H1 (cell line): ENCODE results near the gene PTER.

Experiments used
- KDM5A ChIP-seq: fragments of 200-600 bp; IDR thresholded peaks from 2 replicates; pipeline ENCODE4 v1.7.1; 2012; ENCODE audit warnings: mild to moderate bottlenecking, low read length, inconsistent platforms, mixed read lengths
- POLR2A ChIP-seq, 2 experiments: IDR thresholded peaks; 1 replicate in 1 of 2; 2 replicates in 1 of 2; pipeline ENCODE4 v1.6.1; 2011; ENCODE audit warnings: low read depth in 2 of 2, low read length in 2 of 2, mild to moderate bottlenecking in 2 of 2; ENCODE audit errors: control extremely low read depth in 1 of 2
- SIRT6 ChIP-seq: IDR thresholded peaks from one replicate; pipeline ENCODE4 v1.7.1; 2012; ENCODE audit warnings: low read length, inconsistent platforms
- TF ChIP-seq, protein P1 (sequence below), 3 experiments: IDR thresholded peaks; 1 replicate in 2 of 3; 2 replicates in 1 of 3; pipeline versions ENCODE4 v1.5.1 to v1.6.1; 2011; ENCODE audit warnings: low read length in 3 of 3, mild to moderate bottlenecking in 3 of 3, inconsistent platforms in 2 of 3, low read depth in 1 of 3, moderate library complexity in 1 of 3; ENCODE audit not compliant: insufficient read depth in 1 of 3; ENCODE audit errors: control extremely low read depth in 1 of 3

DNA sequence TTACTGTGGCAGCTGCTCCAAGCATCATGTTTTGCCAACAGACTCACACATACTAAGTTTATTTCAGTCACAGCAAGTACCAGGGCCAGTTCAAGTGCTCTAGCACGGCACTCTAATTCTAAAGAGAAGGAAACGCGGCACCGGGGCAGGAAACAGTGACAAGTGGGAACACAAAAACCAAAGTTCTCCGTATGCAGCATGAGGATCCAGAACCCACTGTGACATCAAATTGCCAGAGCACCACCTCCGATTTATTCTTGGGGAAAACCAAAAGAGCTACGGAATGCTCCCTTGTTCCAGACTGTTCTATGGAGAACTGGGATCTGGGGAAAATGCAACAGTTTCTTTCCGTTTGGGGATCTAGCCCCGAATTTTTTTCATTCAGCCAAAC, 448 bp upstream of the PTER start:
- TF ChIP-seq, protein P1, sequence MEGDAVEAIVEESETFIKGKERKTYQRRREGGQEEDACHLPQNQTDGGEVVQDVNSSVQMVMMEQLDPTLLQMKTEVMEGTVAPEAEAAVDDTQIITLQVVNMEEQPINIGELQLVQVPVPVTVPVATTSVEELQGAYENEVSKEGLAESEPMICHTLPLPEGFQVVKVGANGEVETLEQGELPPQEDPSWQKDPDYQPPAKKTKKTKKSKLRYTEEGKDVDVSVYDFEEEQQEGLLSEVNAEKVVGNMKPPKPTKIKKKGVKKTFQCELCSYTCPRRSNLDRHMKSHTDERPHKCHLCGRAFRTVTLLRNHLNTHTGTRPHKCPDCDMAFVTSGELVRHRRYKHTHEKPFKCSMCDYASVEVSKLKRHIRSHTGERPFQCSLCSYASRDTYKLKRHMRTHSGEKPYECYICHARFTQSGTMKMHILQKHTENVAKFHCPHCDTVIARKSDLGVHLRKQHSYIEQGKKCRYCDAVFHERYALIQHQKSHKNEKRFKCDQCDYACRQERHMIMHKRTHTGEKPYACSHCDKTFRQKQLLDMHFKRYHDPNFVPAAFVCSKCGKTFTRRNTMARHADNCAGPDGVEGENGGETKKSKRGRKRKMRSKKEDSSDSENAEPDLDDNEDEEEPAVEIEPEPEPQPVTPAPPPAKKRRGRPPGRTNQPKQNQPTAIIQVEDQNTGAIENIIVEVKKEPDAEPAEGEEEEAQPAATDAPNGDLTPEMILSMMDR (IDR thresholded peaks at IDR 0.05; ENCODE audit: control extremely low read depth in 1 of 3, insufficient read depth in 1 of 3, low read depth in 1 of 3, low read length in 3 of 3): no peak
- TF ChIP-seq KDM5A (no peak), SIRT6 (no peak), POLR2A (IDR thresholded peaks at IDR 0.05; ENCODE audit: control extremely low read depth in 1 of 2, low read depth in 2 of 2, low read length in 2 of 2) (no peak)
